Colonic mucosa (tissue), 4 donors: ENCODE results near the gene HDAC9. TPM values are rescaled to one million over a fixed set of nuclear protein-coding genes. Genes with fewer than 3 reads are reported as not detected.

Experiments used
- DNase-seq: peaks from one replicate; pipeline ENCODE4 v3.0.0-alpha.2; 2020
- H3K27ac ChIP-seq: fragments of 200-600 bp; one replicate; pipeline ENCODE4 v1.8.0; 2021
- H3K27me3 ChIP-seq: fragments of 200-600 bp; one replicate; pipeline ENCODE4 v1.8.0; 2021
- H3K36me3 ChIP-seq: fragments of 200-600 bp; one replicate; pipeline ENCODE4 v1.8.0; 2021
- H3K4me1 ChIP-seq: fragments of 200-600 bp; one replicate; pipeline ENCODE4 v1.8.0; 2021; ENCODE audit warnings: mild to moderate bottlenecking
- H3K4me3 ChIP-seq: fragments of 200-600 bp; one replicate; pipeline ENCODE4 v1.8.0; 2021
- H3K9ac ChIP-seq, 2 donors: one replicate each; pipeline ENCODE4 v1.7.0; 2013; ENCODE audit warnings: control low read depth in 2 of 2, low read depth in 2 of 2, low read length in 2 of 2
- H3K9me3 ChIP-seq: fragments of 200-600 bp; one replicate; pipeline ENCODE4 v1.8.0; 2021
- intact Hi-C: fragments of 100-400 bp; cut with DNase I; formaldehyde crosslinking; loops from one replicate; pipeline ENCODE4 v1.14.1; 2022
- total RNA-seq, 2 donors: library from RNA; stranded (reverse); fragmentation: NEBNext Ultra II Directional in 1 of 2; extraction: Animal tissue kit (Norgen Biotek cat#: 25700) in 1 of 2; gene quantifications; one replicate each; pipeline ENCODE4 v1.2.1, GENCODE V29; 2021
- TF ChIP-seq, protein P1 (sequence below): fragments of 200-600 bp; IDR thresholded peaks from one replicate; pipeline ENCODE4 v1.8.0; 2022; ENCODE audit warnings: antibody characterized with exemption, mild to moderate bottlenecking
- donor health status: healthy.
- donor health status: DM: no; HTN: no; CAD: no.
- donor health status: DM: no; HTN: no; CAD: no.

The HDAC9 gene
- total RNA-seq, 2 donors from 2014 or later: 2.6 to 8.7 TPM

DNA sequence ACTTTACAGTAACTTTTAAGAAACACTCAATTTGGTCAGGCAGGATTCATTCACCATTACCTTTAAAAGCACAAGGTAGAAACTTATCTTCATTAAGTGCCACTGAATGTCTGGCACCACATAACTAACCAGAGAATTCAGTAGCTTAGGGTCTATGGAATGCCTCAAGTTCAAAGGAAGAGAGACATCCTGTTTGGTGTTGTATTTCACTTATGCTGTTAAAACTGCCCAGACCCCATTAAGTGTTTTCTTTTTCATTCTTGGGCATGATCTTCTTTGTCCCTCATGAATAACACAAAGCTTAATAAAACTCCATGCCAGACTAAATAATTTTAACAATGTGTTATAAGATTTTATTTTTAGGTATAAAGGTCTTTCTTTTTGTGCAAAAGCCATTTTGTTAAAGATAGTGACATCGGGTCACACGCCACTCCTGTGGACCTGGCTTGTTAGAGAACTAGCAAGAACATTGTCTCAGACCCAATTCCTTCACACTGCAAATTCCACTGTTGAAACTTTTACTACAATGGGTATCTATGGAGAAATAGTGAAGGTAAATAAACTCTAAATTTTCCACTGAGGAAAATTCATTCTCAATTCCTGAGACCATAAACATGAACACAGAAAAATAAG, 400.9 kb downstream of the HDAC9 start:
- H3K4me3 ChIP-seq: no peak overlapping the region
- no peak for DNase-seq
- intact Hi-C loops: no loop called here
- TF ChIP-seq, protein P1, sequence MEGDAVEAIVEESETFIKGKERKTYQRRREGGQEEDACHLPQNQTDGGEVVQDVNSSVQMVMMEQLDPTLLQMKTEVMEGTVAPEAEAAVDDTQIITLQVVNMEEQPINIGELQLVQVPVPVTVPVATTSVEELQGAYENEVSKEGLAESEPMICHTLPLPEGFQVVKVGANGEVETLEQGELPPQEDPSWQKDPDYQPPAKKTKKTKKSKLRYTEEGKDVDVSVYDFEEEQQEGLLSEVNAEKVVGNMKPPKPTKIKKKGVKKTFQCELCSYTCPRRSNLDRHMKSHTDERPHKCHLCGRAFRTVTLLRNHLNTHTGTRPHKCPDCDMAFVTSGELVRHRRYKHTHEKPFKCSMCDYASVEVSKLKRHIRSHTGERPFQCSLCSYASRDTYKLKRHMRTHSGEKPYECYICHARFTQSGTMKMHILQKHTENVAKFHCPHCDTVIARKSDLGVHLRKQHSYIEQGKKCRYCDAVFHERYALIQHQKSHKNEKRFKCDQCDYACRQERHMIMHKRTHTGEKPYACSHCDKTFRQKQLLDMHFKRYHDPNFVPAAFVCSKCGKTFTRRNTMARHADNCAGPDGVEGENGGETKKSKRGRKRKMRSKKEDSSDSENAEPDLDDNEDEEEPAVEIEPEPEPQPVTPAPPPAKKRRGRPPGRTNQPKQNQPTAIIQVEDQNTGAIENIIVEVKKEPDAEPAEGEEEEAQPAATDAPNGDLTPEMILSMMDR: no peak
- no peaks in the 10 kb centered on the region for H3K36me3 ChIP-seq
- no peak overlapping the region for H3K27ac ChIP-seq
- H3K27me3 ChIP-seq: no peaks in the 10 kb centered on the region
- no peaks in the 10 kb centered on the region for H3K4me1 ChIP-seq
- H3K9ac ChIP-seq: no peak overlapping the region
- H3K9me3 ChIP-seq: no peaks in the 10 kb centered on the region

DNA sequence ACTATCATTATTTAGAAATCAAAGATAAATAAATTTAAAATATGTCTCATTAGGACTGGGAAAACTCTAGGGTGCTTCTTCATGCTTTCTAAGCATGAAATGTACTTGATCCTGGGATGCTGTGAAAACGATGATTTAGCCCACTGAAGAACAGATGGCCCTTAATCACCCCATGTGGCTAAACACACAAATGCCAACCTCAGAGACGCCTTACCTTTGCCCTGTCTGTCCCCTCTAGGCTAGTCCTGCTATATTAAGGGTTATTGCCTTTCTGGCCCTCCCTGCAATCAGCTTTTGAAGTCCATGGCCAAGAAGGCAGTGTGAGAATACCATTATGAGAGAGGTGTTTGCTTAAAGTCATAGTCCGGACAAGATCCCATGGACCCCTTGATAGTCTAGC, 404.7 kb downstream of the HDAC9 start:
- DNase-seq: no peak
- Histone ChIP-seq H3K9ac (no peak overlapping the region), H3K4me1 (no peaks in the 10 kb centered on the region), H3K9me3 (no peaks in the 10 kb centered on the region), H3K4me3 (no peak overlapping the region), H3K36me3 (no peaks in the 10 kb centered on the region), H3K27ac (no peak overlapping the region), H3K27me3 (no peaks in the 10 kb centered on the region)
- TF ChIP-seq, protein P1: no peak
- intact Hi-C loops: no loop called here

DNA sequence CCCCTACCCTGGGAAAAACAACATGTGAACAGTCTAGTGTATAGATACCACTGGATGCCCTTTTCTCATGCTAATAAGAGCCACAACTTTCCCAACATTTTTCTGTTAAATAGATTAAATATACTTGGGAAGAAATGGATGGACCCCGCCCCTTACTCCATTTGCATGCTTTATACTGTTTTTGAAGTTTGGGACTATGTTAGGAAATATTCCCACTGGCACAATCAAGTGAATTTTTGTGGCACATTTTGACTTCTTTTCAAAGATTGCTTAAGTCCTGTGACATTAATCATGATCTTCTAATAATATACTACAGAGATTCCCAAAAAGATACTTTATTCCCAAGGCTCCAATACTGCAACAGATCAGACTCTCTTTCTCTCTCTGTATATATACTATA, 405.3 kb downstream of the HDAC9 start:
- TF ChIP-seq, protein P1: no peak
- Histone ChIP-seq H3K27me3 (no peaks in the 10 kb centered on the region), H3K36me3 (no peaks in the 10 kb centered on the region), H3K4me1 (no peaks in the 10 kb centered on the region), H3K9me3 (no peaks in the 10 kb centered on the region), H3K9ac (no peak overlapping the region), H3K27ac (no peak overlapping the region), H3K4me3 (no peak overlapping the region)
- intact Hi-C loops: no loop called here
- DNase-seq: no peak

DNA sequence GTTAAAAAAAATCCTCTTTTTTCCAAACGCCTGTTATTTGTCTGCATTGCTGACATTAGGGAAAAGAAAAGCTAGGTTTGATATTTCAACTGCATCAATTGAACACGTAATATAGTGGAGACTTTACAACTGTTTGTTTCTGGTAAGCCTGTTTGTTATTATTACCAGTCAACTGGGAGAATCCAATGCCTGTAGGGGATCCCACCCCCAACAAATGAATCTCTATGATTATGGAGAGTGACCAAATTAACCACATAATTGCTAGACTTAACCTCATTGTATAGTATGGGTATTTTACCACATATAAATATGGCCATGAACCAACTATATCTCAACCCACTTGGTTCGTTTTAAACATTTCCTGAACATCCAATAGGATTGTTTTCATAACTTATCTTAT, 405.8 kb downstream of the HDAC9 start:
- Histone ChIP-seq H3K9me3 (no peaks in the 10 kb centered on the region), H3K4me1 (no peaks in the 10 kb centered on the region), H3K9ac (no peak overlapping the region), H3K36me3 (no peaks in the 10 kb centered on the region), H3K27me3 (no peaks in the 10 kb centered on the region), H3K27ac (no peak overlapping the region), H3K4me3 (no peak overlapping the region)
- TF ChIP-seq, protein P1: no peak
- intact Hi-C loops: no loop called here
- DNase-seq: no peak

DNA sequence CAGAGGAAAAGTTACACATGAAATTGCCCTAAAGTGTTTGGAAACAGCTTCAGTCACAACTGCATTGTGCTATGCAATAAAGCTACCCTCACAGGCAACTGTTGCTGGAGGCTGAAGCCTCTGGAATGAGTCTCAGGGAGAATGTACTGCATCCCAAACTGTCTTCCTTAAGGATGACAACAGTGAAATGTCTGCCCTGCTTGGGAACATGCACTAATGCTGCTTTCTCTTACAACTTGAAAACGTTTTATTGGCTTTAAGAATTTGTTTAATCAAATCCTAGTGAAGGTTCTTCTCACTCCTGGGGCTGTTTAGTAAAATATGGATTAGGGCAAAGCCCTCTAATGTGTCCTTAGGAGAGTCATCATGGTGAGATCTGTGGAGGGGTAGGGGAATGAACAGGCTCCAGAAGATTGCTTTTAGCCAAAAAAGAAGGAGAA, 406.5 kb downstream of the HDAC9 start:
- TF ChIP-seq, protein P1: no peak
- Histone ChIP-seq H3K4me3 (no peak overlapping the region), H3K9ac (no peak overlapping the region), H3K9me3 (no peaks in the 10 kb centered on the region), H3K27ac (no peak overlapping the region), H3K27me3 (no peaks in the 10 kb centered on the region), H3K4me1 (no peaks in the 10 kb centered on the region), H3K36me3 (no peaks in the 10 kb centered on the region)
- DNase-seq: no peak
- intact Hi-C loops: no loop called here
